ENCODE results near the gene RBM8A.
A peak's percentile ranks its signal among the peaks of the same experiment; 100 is the strongest.

Gene RBM8A

GRCh38 chr1:145893306-145894055 is 33.8 kb downstream of the RBM8A start:
- ChIA-PET POLR2A (interaction anchor here (2.1 to 2.7 kb wide), 2 partner anchors 15 to 34 kb away, joined by 9 to 41 read pairs; partner anchors contain the start of gene PIAS3), CTCF (interaction anchor here (0.6 to 11.9 kb wide), 12 partner anchors 8 to 128 kb away, joined by 3 to 222 read pairs (median 18); partner anchors contain the start of genes HJV, ITGA10 and NUDT17)
- Histone ChIP-seq H3K4me1 (ENCODE audit: control insufficient read depth, insufficient read depth, low read length) (peaks cover 15% of the 10 kb centered on the region), H3K27ac (ENCODE audit: extremely low read depth, low read depth, low read length) (peak overlapping the region; percentile 6; the same call in 1 of the 2 replicates), H3K36me3 (ENCODE audit: control insufficient read depth in 2 of 2, insufficient read depth in 1 of 2, low read length in 2 of 2) (no peaks in the 10 kb centered on the region), H3K4me3 (ENCODE audit: low read depth, low read length) (no peak overlapping the region), H3K9me3 (ENCODE audit: control insufficient read depth, insufficient read depth, low read depth, low read length) (no peaks in the 10 kb centered on the region)
- no peak for TF ChIP-seq ZNF629 (tag by site-specific recombination; IDR thresholded peaks at IDR 0.05)
- no peak for TF ChIP-seq ZNF513 (tag by site-specific recombination; IDR thresholded peaks at IDR 0.05)
- TF ChIP-seq, protein P1, sequence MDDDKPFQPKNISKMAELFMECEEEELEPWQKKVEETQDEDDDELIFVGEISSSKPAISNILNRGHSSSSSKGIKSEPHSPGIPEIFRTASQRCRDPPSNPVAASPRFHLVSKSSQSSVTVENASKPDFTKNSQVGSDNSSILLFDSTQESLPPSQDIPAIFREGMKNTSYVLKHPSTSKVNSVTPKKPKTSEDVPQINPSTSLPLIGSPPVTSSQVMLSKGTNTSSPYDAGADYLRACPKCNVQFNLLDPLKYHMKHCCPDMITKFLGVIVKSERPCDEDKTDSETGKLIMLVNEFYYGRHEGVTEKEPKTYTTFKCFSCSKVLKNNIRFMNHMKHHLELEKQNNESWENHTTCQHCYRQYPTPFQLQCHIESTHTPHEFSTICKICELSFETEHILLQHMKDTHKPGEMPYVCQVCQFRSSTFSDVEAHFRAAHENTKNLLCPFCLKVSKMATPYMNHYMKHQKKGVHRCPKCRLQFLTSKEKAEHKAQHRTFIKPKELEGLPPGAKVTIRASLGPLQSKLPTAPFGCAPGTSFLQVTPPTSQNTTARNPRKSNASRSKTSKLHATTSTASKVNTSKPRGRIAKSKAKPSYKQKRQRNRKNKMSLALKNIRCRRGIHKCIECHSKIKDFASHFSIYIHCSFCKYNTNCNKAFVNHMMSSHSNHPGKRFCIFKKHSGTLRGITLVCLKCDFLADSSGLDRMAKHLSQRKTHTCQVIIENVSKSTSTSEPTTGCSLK (tag by site-specific recombination; IDR thresholded peaks at IDR 0.05) = no peak
- TF ChIP-seq ZNF792 (tag by site-specific recombination; IDR thresholded peaks at IDR 0.05) = no peak
- no peak for TF ChIP-seq ZNF596 (tag by site-specific recombination; IDR thresholded peaks at IDR 0.05)
- TF ChIP-seq PRDM1 (tag by site-specific recombination; IDR thresholded peaks at IDR 0.05) = no peak
- TF ChIP-seq SCRT1 (tag by site-specific recombination; IDR thresholded peaks at IDR 0.05; ENCODE audit: borderline replicate concordance) = no peak
- TF ChIP-seq ZNF48 (tag by site-specific recombination; IDR thresholded peaks at IDR 0.05) = no peak
- TF ChIP-seq KLF10 (tag by site-specific recombination; IDR thresholded peaks at IDR 0.05) = no peak
- TF ChIP-seq ZNF416 (tag by site-specific recombination; IDR thresholded peaks at IDR 0.05) = no peak
- TF ChIP-seq ZBTB8A (tag by site-specific recombination; IDR thresholded peaks at IDR 0.05) = no peak
- no peak for TF ChIP-seq ZFP3 (tag by site-specific recombination; IDR thresholded peaks at IDR 0.05; ENCODE audit: low read depth)
- no peak for TF ChIP-seq ZNF521 (tag by site-specific recombination; IDR thresholded peaks at IDR 0.05)
- no peak for TF ChIP-seq ZNF214 (tag by site-specific recombination; IDR thresholded peaks at IDR 0.05; ENCODE audit: borderline replicate concordance)

GRCh38 chr1:145892486-145893087 is 34.7 kb downstream of the RBM8A start:
- H3K27ac ChIP-seq (ENCODE audit: extremely low read depth, low read depth, low read length) = peak overlapping the region; percentile 60
- H3K36me3 ChIP-seq (ENCODE audit: control insufficient read depth in 2 of 2, insufficient read depth in 1 of 2, low read length in 2 of 2) = no peaks in the 10 kb centered on the region
- no peak overlapping the region for H3K4me3 ChIP-seq (ENCODE audit: low read depth, low read length)
- CTCF ChIA-PET = interaction anchor here (0.7 to 11.9 kb wide), 33 partner anchors 9 to 143 kb away, joined by 3 to 222 read pairs (median 5); partner anchors contain the start of genes ANKRD34A, HJV, ITGA10 and LIX1L
- peaks cover 15% of the 10 kb centered on the region for H3K4me1 ChIP-seq (ENCODE audit: control insufficient read depth, insufficient read depth, low read length)
- no peaks in the 10 kb centered on the region for H3K9me3 ChIP-seq (ENCODE audit: control insufficient read depth, insufficient read depth, low read depth, low read length)
- peak; percentile 28; the same call in 1 of the 2 replicates for TF ChIP-seq ZNF335 (tag by site-specific recombination; conservative IDR thresholded peaks at IDR 0.05)
- no peak for TF ChIP-seq ZBTB49 (tag by site-specific recombination; IDR thresholded peaks at IDR 0.05; ENCODE audit: low read depth)
- POLR2A ChIA-PET = interaction anchor here (0.6 to 2.7 kb wide), 11 partner anchors 9 to 146 kb away, joined by 3 to 41 read pairs (median 5); partner anchors contain the start of genes ANKRD34A, LIX1L, NUDT17 and PIAS3
